GM21619 (cell line): ENCODE results near the gene TMPRSS11D.

Experiments used
- ATAC-seq: cut with Tn5 transposase; IDR thresholded peaks from one replicate; pipeline ENCODE4 v1.9.1; 2021; ENCODE audit not compliant: unreplicated experiment

Gene TMPRSS11D, protein sequence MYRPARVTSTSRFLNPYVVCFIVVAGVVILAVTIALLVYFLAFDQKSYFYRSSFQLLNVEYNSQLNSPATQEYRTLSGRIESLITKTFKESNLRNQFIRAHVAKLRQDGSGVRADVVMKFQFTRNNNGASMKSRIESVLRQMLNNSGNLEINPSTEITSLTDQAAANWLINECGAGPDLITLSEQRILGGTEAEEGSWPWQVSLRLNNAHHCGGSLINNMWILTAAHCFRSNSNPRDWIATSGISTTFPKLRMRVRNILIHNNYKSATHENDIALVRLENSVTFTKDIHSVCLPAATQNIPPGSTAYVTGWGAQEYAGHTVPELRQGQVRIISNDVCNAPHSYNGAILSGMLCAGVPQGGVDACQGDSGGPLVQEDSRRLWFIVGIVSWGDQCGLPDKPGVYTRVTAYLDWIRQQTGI

GRCh38 chr4:67883902-67884301 is at the start of gene TMPRSS11D:
TMPRSS11D (minus strand) TSS chr4:67884002; CDS start chr4:67883933, 69 bp downstream.
- no peak for ATAC-seq

GRCh38 chr4:67933038-67933437 is 49.2 kb upstream of the TMPRSS11D start:
- ATAC-seq, result no peak

- no peak for ATAC-seq
Measured at GRCh38 chr4:67931256-67931655, 47.5 kb upstream of the TMPRSS11D start.

GRCh38 chr4:67929426-67929825 is 45.6 kb upstream of the TMPRSS11D start:
- ATAC-seq, result no peak

- ATAC-seq, result no peak
Measured at GRCh38 chr4:67928546-67928945, 44.7 kb upstream of the TMPRSS11D start.

GRCh38 chr4:67927251-67927650 is 43.4 kb upstream of the TMPRSS11D start:
- ATAC-seq, result no peak

GRCh38 chr4:67926485-67926884 is 42.7 kb upstream of the TMPRSS11D start:
- no peak for ATAC-seq

DNA sequence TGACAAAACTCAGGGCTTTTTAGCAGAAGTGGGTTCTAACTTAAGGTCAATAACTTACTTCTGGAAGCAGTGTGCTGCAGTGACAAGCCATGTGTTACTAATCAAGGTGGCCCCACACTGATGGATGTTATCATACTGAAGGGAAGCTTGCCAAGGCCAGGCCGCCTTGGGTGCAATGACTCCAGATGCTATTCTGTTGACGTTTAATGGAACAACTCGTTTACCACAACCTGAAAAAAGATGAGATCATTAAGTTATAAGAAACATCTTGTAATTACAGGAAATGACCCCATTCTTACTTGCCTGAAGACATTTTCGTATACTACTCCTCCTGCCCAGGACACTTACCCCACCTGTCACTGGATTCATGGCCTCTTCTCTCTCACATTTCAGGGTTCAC is 38.9 kb upstream of the TMPRSS11D start:
- ATAC-seq, result no peak

DNA sequence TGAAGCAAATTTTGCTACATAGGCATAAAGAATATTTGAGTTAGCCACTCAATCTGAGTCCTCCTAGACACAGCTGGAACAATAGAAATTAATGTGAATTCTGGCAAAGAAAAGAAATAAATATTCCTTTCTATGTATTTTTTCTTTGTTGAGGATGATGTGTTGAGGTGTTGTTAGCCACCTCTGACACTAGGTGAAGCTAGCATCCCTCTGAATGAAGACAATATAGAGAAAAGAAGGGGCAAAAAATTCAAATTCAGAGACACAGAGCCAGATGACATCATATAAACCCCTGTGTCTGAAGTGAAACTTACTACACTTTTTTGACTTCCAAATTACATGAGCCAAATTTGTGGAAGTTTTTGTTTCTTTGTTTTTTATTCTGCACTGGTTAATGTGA is 34.6 kb upstream of the TMPRSS11D start:
- no peak for ATAC-seq

DNA sequence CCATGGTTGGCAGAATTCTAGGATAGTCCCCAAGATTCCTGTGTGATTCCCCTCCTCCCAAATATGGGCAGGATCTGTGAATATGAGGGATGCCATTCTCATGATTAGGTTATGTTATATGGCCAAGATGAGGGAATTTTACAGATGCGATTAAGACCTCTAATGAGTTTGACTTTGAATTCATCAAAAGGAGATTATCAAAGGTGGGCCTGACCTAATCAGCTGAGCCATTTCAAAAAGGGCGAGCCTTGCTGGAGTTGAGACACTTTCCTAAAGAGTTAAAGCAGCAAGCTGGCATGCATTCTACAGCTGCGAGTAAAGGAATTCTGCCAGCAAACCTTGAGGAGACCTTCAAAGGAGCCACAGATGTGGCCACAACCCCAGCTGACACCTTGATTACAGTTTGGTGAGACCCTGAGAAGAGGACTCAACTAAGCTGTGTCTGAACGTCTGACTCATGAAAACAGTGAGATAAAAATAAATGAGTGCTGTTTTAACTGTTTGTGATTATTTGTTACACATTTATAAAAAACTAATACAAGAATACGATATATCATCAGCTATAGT is 31.7 kb upstream of the TMPRSS11D start:
- ATAC-seq, result no peak

DNA sequence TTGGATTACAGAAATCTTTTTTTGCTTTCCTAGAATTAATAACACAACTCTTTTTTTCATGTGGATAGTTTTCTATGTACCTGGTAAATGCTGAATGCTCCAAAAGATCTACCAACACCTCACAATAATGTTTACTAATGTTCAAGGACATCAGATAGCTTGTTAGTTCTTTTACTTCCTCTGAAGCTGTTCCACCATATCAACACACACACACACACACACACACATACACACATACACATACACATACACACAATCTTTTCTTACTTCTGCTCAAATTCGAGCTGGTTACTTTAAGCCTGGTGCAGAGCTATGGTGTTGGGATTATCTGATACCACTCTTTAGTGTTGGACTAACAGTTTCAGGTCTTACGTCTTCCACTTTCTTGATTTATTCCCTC is 28.3 kb upstream of the TMPRSS11D start:
- ATAC-seq, result no peak

- no peak for ATAC-seq
Measured at GRCh38 chr4:67911638-67912037, 27.8 kb upstream of the TMPRSS11D start.

GRCh38 chr4:67911141-67911540 is 27.3 kb upstream of the TMPRSS11D start:
- no peak for ATAC-seq

DNA sequence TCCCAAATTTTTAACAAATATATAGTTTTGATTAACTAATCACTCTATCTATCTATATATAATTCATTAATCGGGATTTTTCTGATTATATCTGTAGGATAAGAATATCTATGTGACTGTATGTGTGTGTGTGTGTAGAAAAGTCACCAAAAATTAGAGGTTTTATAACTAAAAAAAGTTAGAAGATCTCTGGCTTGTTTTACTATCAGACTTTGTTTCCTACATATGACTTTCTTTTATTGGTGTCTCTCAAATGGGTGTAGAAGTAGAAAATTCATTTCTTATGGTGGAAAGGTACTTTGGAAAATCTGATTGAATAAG is 26.7 kb upstream of the TMPRSS11D start:
- ATAC-seq, result no peak

DNA sequence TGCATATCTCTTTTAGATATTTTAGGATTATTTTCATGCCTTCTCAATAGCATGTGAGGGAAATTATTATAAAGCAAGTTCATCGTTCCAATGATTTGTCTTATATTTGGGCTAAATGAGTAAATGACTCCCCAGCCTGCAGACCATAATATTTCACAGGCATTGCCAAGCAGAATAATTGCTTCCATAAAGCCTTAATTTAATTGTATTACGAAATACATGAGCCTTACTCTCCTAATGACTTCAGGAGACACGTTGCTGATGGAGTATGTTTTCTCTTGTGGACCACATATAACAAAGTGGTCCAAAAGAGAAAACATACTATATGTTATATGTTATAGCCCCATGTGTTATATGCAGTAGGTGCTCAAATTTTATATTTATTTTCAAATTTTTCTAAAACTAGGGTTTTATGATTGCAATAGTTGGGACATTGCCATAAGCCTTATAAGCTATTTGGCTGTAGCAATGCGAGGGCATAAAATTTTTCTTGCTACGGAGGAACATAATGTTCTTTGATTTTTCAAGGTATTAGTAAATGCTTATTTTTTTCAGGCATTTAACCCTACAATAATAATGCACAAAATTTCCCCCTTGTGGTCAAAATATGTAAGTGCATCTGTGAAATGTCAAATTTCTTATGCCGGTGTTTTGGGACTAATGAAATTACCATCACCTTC is 26.2 kb upstream of the TMPRSS11D start:
- ATAC-seq, result no peak

DNA sequence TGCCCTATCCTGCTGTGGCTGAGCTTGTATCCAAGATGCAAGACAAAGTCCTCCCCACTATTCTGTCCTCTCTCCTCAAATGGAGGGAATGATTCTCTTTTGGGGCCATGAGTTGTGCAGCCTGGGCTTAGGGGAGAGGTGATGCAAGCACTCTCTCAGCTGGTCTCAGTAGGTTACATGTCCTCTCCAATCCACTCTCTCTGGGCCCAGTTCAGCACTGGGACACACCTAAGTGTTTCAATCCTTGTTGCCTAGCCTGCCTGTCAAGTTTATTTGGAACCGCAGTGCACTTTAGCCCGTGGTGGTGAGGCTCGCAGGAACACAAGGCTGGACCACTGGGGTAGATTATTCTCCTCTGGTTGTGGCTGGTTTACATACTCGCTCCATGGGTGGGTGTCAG is 23.8 kb upstream of the TMPRSS11D start:
- ATAC-seq, result no peak

DNA sequence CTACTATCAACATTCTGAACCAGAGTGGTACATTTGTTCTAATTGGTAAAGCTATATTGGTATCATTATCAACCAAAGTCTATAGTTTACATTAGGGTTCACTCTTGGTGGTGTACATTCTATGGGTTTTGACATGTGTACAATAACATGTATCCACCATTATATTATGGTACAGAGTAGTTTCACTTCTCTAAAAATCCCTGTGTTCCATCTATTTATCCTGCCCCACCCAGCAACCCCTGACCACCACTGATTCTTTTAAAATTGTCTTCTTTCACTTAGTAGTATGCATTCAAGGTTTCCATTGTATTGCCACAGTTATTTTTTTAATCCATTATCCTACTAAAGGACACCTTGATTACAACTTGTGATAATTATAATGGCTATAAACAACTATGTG is 15.3 kb upstream of the TMPRSS11D start:
- no peak for ATAC-seq

DNA sequence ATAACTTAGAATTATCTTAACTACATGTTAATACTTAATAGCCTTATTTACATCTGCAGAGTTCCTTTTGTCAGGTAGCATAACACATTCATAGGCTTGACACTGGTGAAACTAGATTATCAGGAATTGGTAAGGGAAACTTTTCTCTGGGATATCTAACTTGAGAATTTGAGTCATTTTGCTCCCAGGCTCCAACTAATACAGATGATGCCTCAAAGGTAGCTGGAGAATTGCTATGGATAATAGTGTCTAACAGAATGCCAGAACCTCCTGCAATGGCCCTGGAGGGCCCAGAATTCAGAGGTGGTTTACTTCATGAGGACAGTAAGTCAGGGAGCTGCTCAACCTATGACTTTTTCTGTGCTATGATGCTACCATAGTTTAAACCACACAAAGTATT is 13.9 kb upstream of the TMPRSS11D start:
- no peak for ATAC-seq

- ATAC-seq, result no peak
Measured at GRCh38 chr4:67896421-67897065, 12.7 kb upstream of the TMPRSS11D start.

- no peak for ATAC-seq
Measured at GRCh38 chr4:67894659-67895058, 10.9 kb upstream of the TMPRSS11D start.

DNA sequence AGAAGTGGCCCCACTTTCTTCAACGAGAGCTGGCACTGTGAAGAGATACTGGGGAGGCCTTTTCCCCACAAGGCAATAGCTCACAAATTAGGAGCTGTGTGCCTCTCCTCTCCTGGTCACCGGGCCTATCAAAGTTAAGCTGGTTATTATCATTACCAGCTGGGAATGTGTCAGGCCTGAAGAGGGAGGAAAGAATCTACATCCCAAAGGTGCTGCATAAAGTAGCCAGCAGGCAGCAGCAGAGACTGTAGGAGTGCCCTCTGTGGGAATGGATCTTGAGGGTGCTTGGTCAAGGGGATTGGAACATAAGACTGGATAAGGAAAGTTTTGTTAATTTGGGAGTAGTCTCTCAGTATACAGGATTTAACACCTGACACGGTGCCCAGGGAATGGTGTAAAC is 9.1 kb upstream of the TMPRSS11D start:
- ATAC-seq, result no peak

DNA sequence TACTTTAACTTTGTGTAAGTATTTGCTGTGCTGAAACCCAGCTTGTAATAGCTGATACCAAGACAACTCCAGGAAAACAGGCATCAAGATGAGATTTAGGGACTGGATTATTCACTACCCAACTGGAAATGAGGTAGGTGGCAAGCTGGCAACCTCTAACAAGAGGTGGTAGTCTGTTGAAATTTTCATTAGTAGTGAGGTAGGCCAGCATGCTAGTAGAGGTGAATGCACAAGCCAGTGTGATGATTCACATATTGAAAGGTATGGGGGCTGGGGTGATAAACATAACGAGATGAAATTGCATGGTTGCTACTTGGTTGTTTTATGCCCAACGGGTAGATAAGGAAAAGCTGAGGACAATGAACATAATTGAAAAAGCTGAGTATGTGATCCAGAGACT is 8.5 kb upstream of the TMPRSS11D start:
- no peak for ATAC-seq
